Activated T-cell treated with anti-CD3 and anti-CD28 coated beads for 48 hours (primary cell): ENCODE results near the gene TFG.

Experiments used
- DNase-seq: peaks from one replicate; pipeline ENCODE4 v3.0.0-alpha.2; 2020; ENCODE audit warnings: low read depth

TFG gene

DNA sequence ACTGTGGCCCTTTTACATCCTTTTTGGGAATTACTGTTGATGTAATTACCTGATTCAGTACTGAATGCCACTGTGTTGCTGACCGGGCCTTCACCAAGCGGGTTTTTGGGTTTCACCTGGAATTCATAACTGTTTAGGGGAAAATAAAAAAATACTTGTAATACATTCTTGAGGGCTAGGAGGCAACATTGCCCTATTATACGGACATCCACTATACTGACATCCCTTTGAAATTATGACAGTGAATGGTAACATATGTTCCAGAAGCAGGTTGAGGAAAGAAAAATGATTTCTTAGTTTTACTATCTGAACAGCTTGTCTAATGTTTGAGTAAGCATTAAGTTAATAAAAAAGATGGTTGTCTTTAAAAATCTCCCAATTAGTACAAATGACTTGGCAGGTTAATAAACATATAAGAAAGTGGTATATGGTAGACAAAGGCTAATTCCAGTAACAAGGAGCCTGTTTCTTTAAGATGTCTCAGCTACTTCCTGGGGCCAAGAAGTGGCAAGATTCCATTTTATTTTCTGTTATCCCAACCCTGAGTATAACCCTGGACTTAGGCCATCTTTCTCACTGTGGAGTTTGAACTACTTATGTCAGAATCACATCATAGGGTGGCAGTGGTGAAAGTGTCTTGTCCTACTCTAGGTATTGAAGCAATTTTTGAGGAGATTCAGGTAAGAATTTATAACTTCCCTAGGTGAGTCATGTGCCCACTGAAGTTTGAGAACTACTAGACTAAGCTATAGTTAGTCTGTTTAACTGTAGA, 45.5 kb downstream of the TFG start:
- DNase-seq, result no peak

DNA sequence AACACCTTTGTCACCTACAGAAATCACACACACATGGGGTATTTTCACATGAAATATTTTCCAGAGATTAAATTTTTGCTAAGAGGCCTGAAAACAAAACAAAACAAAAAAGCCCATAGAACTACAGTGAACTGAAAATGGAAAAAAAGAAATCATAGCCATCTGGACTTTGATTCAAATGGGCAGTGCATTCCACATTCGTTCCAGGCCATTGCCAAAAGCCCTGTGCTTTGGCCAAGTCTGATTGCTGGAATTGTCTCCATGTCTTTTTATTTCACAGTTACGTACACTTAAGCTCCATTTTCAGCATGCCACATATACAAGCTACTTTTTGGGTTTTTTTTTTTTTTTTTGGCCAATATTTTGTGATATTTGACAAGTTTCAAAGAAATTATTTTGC, 47.1 kb downstream of the TFG start:
- no peak for DNase-seq

DNA sequence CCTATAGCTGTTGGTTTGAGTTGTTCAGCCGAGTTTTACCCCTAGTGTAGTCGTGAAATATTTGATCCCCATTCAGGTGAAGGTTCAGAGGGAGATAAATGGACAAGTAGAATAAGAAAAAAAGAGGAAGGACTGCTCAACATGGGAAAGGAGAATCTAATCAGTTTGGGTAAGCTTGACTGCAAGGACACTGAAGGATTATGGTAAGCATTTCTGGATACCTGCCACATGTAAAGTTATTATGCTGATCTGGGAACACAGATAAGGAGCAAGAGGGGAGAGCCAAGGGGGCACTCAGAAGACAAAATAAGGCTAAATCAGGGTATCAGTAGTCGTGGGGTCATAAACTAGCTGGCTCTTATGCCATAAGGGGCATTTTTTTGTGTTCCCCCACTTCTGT, 49.9 kb downstream of the TFG start:
- no peak for DNase-seq

DNA sequence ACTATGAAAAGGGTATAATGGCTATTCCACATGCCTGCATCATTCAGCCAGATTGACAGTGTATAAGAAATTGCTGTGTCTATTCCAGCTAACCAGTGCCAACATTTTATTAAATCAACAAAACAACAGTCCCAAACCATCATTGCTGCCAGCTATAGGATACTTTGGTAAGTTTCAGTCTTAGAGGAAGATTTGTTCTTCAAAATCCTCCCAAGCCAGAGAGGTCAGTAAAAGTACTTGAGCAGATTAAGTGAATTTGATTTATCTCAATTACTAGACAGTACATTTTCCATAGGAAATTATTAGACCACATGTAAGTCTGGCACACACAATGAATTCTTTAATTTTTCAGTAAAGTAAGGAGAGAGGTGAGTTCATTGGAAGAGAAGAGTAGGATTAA, 50.7 kb downstream of the TFG start:
- DNase-seq, result no peak

- DNase-seq, result no peak
Observed at GRCh38 chr3:100760377-100760776, 51.1 kb downstream of the TFG start.

GRCh38 chr3:100761211-100761942, 52.1 kb downstream of the TFG start:
- DNase-seq, result no peak

- DNase-seq, result no peak
Observed at GRCh38 chr3:100761951-100762350, 52.7 kb downstream of the TFG start.

- no peak for DNase-seq
Observed at GRCh38 chr3:100765437-100765975, 56.2 kb downstream of the TFG start.

DNA sequence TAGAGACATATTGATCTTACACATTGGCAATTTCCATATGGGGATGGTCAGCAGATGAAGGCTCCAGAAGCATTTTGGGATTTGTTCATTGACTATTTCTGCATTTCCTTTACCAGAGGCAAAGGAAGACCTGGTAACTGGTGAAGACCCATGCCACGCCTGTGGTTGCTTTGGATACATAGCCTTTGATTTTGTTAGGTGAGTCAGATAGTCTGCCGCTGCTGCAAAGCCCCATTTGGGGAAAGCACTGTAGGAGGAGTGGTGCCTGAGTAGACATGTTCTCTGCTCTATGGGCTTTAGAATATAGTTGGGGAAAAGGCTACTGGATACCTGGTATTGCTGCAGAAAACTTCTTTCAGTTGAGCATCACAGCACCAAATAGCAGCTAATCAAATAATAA, 56.8 kb downstream of the TFG start:
- no peak for DNase-seq

- no peak for DNase-seq
Observed at GRCh38 chr3:100769693-100770092, 60.4 kb downstream of the TFG start.

DNA sequence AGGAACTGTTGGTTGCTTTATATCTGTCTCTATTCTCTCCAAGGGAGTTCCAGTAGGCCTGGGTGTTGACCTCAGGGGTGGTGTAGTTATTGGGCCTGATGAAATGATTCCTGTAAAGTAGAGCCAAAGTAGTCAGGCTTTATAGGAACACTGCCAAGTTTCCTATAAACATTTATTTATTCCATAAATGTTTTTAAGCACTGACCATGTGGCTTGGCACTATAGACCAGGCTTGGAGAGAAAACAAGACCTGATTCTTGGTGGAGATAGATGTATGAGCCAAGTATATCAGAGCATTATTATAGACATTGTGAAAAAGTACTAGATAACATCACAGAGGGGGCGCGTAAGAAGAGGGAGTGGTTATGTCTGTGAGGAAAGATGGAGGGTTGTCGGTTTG, 65.9 kb downstream of the TFG start:
- DNase-seq, result no peak

- DNase-seq, result no peak
Observed at GRCh38 chr3:100775669-100776068, 66.4 kb downstream of the TFG start.

DNA sequence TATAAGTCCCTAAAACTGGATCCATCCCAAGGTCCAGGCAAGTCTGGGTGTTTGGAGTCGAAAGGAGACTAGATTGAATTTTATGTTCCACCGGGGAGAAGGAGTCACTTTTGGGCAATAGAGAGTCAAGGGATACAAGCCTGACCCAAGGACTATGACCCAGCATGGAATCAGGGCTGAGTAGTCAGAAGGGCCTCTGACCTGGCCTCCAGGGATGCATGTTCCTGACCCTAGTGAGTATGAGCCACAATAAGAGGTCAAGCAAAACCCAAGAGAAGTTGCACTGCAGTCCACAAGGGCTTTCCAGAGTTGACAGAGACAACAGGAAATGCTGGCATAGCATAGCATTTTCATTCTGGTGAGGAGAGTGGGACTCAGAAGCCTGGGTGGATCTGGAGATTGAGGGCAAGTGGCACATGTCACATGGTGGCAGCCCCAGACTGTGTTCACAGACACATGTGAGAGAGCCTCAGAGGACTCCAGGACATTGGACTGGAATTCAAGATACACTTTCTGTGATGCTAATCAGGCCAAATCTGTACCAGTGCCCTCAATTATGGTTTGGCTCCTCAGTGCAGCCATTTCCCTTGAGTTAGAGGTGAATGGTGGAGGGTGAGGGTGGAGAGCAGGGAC, 66.9 kb downstream of the TFG start:
- no peak for DNase-seq

- DNase-seq, result no peak
Observed at GRCh38 chr3:100776746-100777145, 67.5 kb downstream of the TFG start.

DNA sequence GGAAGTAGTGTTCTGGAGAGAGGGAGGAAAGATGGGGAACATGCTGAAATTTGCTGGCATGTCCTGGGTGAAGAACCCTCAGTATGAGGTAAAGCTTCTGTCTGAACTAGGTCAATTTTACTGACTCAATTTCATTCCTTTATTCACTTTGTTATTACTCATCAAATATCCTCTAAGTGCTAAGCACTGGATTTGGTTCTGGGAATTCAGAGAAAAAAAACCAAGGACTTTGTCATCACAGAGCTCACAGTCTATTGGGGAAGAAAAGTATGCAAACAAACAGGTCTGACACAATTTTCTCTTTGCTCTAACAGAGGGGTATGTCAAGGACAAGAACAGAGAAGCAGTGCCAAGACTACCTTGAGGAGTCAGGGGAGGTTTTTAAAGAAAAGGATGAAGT, 68.0 kb downstream of the TFG start:
- DNase-seq, result no peak

DNA sequence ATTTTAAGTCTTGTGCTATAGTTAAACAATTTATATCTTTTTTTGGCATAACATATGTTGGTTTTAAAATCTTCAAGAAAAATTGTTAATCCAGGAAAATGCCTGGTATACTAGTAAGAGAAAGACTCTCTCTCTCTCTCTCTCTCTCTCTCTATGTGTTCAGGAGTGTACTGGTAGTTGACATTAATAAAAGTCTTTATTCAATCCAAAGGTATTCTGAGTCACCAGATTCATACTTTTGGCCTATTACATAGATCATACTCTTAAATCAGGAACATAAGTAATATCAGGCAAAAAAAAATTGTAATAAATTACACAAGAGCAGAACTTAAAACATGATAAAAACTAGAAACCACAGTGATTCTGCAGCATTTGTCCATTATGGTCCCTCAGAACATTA, 70.2 kb downstream of the TFG start:
- DNase-seq, result no peak

- no peak for DNase-seq
Observed at GRCh38 chr3:100780071-100780622, 70.9 kb downstream of the TFG start.

DNA sequence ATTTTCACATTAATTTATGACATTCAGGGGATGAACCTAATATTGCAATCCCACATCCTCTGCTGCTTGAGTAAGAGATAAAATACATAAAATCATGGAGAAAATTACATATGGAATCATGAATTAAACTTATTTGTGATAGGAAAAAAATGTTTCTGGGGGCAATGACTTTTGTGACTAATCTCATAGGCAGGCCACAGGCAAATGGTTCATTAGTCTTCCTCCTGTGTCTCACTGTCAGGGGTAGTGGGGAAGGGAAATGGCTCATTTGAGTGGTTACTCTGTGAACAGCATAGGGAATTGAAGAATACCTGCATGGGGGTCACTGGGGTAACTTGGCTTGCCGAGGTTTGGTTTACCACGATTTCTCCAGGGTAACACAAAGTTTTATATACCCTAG, 72.0 kb downstream of the TFG start:
- DNase-seq, result no peak

GRCh38 chr3:100782348-100782747, 73.1 kb downstream of the TFG start:
- no peak for DNase-seq

GRCh38 chr3:100782906-100783305, 73.6 kb downstream of the TFG start:
- no peak for DNase-seq

DNA sequence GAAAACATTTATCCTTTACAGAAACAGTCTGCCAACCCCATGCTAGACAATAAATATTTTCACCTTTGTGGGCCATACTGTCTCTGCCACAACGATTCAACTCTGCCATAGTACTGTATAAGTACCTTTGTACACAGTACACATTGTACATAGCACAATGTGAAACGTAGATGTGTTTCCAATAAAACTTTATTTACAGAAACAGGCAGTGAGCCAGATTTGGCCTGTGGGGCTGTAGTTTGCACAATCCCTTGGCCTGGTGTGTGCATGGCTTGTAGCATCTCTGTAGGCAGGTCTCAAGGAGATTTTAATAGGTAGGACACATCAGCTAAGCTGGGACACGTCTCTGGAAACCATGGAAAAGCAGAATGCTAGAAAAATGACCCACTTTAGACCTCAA, 74.3 kb downstream of the TFG start:
- no peak for DNase-seq

- DNase-seq, result no peak
Observed at GRCh38 chr3:100789579-100789978, 80.3 kb downstream of the TFG start.

DNA sequence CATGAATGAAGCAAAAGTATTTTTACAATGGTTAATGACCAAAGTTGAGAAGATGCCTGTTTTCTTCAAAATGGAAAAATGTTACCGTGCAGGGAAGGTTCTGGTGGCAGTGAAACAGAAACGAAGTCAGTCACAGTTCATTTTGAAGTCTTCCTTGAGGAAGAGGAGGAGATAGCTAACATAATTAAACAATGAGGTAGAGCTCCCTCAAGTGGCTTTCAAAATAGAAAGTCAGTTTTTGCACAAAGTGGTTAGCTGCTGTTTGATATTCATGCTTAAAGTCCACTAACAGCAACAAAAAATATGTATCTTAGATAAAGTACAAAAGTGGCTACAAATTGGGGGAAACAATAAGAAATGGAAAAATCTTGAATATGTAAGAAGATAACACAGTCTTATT, 87.3 kb downstream of the TFG start:
- no peak for DNase-seq
